K562 (cell line): ENCODE results near the gene ZKSCAN4. TPM values are rescaled to one million over a fixed set of nuclear protein-coding genes. Genes with fewer than 3 reads are reported as not detected.

Source experiments
- ATF1 ChIP-seq, 2 experiments: fragments of 450-650 bp in 1 of 2; IDR thresholded peaks; 2 replicates each; pipeline ENCODE4 v1.6.1; 2016; ENCODE audit warnings: missing compliant biosample characterization in 1 of 2, missing genetic modification characterization in 1 of 2
- ATF4 ChIP-seq: fragments of 450-650 bp; formaldehyde crosslinking; IDR thresholded peaks from 2 replicates; pipeline ENCODE4 v1.4.0; 2022; ENCODE audit warnings: mild to moderate bottlenecking, moderate library complexity
- CBX2 ChIP-seq: fragments of 200-600 bp; sonication (generic); IDR thresholded peaks from one replicate; pipeline ENCODE4 v1.6.1; 2012; ENCODE audit warnings: mild to moderate bottlenecking, low read length, inconsistent platforms; ENCODE audit not compliant: insufficient read depth, poor library complexity, severe bottlenecking
- CCAR2 ChIP-seq: fragments of 200-400 bp; formaldehyde crosslinking; IDR thresholded peaks from 2 replicates; pipeline ENCODE4 v1.6.1; 2017; ENCODE audit warnings: mild to moderate bottlenecking, low read depth, low read length
- CXXC5 ChIP-seq: fragments of 250-450 bp; sonication (Bioruptor Pico); IDR thresholded peaks from 2 replicates; pipeline ENCODE4 v1.8.0; 2022; ENCODE audit warnings: inconsistent platforms, mild to moderate bottlenecking, moderate library complexity
- DACH1 ChIP-seq: fragments of 450-650 bp; IDR thresholded peaks from 2 replicates; pipeline ENCODE4 v1.6.1; 2018; ENCODE audit not compliant: partially characterized antibody
- ETS1 ChIP-seq: conservative IDR thresholded peaks from 2 replicates; pipeline ENCODE4 v1.6.1; 2011; ENCODE audit warnings: low read depth, mild to moderate bottlenecking, low read length; ENCODE audit not compliant: control insufficient read depth
- HES1 ChIP-seq: fragments of 450-650 bp; IDR thresholded peaks from 2 replicates; pipeline ENCODE4 v1.6.1; 2016; ENCODE audit warnings: low read depth, mild to moderate bottlenecking, moderate library complexity
- HOXB6 ChIP-seq: fragments of 250-450 bp; sonication (Bioruptor Pico); IDR thresholded peaks from 2 replicates; pipeline ENCODE4 v1.5.1; 2022; ENCODE audit warnings: mild to moderate bottlenecking, borderline replicate concordance
- MAFG ChIP-seq: fragments of 450-650 bp; conservative IDR thresholded peaks from 2 replicates; pipeline ENCODE4 v1.6.1; 2016; ENCODE audit warnings: missing genetic modification characterization, missing compliant biosample characterization
- PRPF4 ChIP-seq: fragments of 200-400 bp; formaldehyde crosslinking; IDR thresholded peaks from one replicate; pipeline ENCODE4 v1.6.1; 2017; ENCODE audit warnings: low read length, low read depth, mild to moderate bottlenecking; ENCODE audit not compliant: insufficient read depth, poor library complexity, severe bottlenecking
- RHOXF2B ChIP-seq: fragments of 250-450 bp; sonication (Bioruptor Pico); conservative IDR thresholded peaks from 2 replicates; pipeline ENCODE4 v1.5.1; 2021
- SMAD3 ChIP-seq: fragments of 450-650 bp; formaldehyde crosslinking; conservative IDR thresholded peaks from 2 replicates; pipeline ENCODE4 v1.4.0; 2020; ENCODE audit warnings: mild to moderate bottlenecking
- STAG1 ChIP-seq: sonication (generic); formaldehyde crosslinking; IDR thresholded peaks from 2 replicates; pipeline ENCODE4 v1.5.0; 2020; ENCODE audit warnings: missing genetic modification reagents, borderline replicate concordance
- XRCC3 ChIP-seq: fragments of 450-650 bp; IDR thresholded peaks from 2 replicates; pipeline ENCODE4 v1.6.1; 2017; ENCODE audit warnings: mild to moderate bottlenecking, moderate library complexity
- YY1 ChIP-seq, 3 experiments: IDR thresholded peaks; 2 replicates each; pipeline ENCODE4 v1.6.1; 2011; ENCODE audit warnings: low read length in 2 of 3, mild to moderate bottlenecking in 2 of 3, moderate library complexity in 2 of 3, borderline replicate concordance in 1 of 3, control low read depth in 1 of 3, low read depth in 1 of 3; ENCODE audit not compliant: insufficient read depth in 3 of 3, insufficient replicate concordance in 2 of 3, control insufficient read depth in 1 of 3, insufficient read length in 1 of 3; ENCODE audit errors: extremely low read depth in 1 of 3
- ZBTB5 ChIP-seq: fragments of 450-650 bp; IDR thresholded peaks from 2 replicates; pipeline ENCODE4 v1.6.1; 2017; ENCODE audit warnings: antibody characterized with exemption
- ZEB2 ChIP-seq: fragments of 450-650 bp; IDR thresholded peaks from 2 replicates; pipeline ENCODE4 v1.6.1; 2016
- ZNF175 ChIP-seq: fragments of 200-800 bp; sonication (Bioruptor generic); IDR thresholded peaks from 2 replicates; pipeline ENCODE4 v1.6.1; 2016; ENCODE audit warnings: low read depth, mild to moderate bottlenecking, missing genetic modification characterization, missing compliant biosample characterization
- ZNF431 ChIP-seq: sonication (generic); formaldehyde crosslinking; IDR thresholded peaks from 2 replicates; pipeline ENCODE4 v1.8.0; 2022; ENCODE audit warnings: mild to moderate bottlenecking, missing genetic modification reagents
- ZNF583 ChIP-seq: fragments of 250-450 bp; sonication (Bioruptor Pico); IDR thresholded peaks from 2 replicates; pipeline ENCODE4 v1.4.0; 2020
- ZNF707 ChIP-seq: fragments of 250-450 bp; sonication (Bioruptor Pico); conservative IDR thresholded peaks from 2 replicates; pipeline ENCODE4 v1.8.0; 2022; ENCODE audit warnings: inconsistent platforms, mild to moderate bottlenecking, moderate library complexity
- ZZZ3 ChIP-seq: fragments of 450-650 bp; IDR thresholded peaks from 2 replicates; pipeline ENCODE4 v1.6.1; 2016; ENCODE audit warnings: antibody characterized with exemption, mild to moderate bottlenecking, moderate library complexity
- polyA plus RNA-seq, 8 experiments: library from polyadenylated mRNA; depleted of rRNA in 4 of 8; stranded (reverse) in 5 of 8; unstranded in 3 of 8; fragments of >200 nt; fragmentation: Nextera tagmentation in 2 of 8; fragmentation: Illumina TruSeq in 1 of 8; extraction: Ambion mirVana in 2 of 8; extraction: Trizol in 1 of 8; gene quantifications; 2 replicates each; pipeline versions ENCODE4 v1.2.1 to v1.2.3, GENCODE V29; 2011 to 2014; ENCODE audit warnings: inconsistent platforms in 1 of 8, missing spikeins in 1 of 8
- total RNA-seq, 7 experiments: library from RNA; depleted of rRNA in 6 of 7; stranded (reverse); fragments of >200 nt in 6 of 7; fragmentation: Illumina TruSeq in 2 of 7; extraction: Trizol in 2 of 7; gene quantifications; 2 replicates each; pipeline versions ENCODE4 v1.2.1 to v1.2.3, GENCODE V29; 2011 to 2021; ENCODE audit warnings: low replicate concordance in 1 of 7

ZKSCAN4 gene
- total and polyA plus RNA-seq, 9 of the 15 experiments (the other 6 are each of a cell fraction or from before 2014, with no cell fraction given) = 1.2 to 5.3 (median 4.7) TPM

GRCh38 chr6:28212510-28213212 is 39.4 kb downstream of the ZKSCAN4 start (continued):
- TF ChIP-seq ZBTB5 (peak; percentile 89), CXXC5 (CRISPR knock-in tag) (no peak), ATF1 (CRISPR knock-in tag; IDR thresholded peaks at IDR 0.05) (no peak), ATF1 (tag; IDR thresholded peaks at IDR 0.05) (peak; percentile 89), CCAR2 (no peak), RHOXF2B (CRISPR knock-in tag) (no peak), SMAD3 (0 out of 2 replicates have a peak, but pooled peaks have one; percentile 33), DACH1 (peak; percentile 62), ZNF175 (CRISPR knock-in tag) (0 out of 2 replicates have a peak, but pooled peaks have one; percentile 61), HOXB6 (CRISPR knock-in tag) (no peak), MAFG (peak; percentile 79), XRCC3 (no peak), PRPF4 (no peak), HES1 (peak; percentile 45; the same call in 1 of the 2 replicates), YY1 (IDR thresholded peaks at IDR 0.05; ENCODE audit: borderline replicate concordance in 1 of 3, control insufficient read depth in 1 of 3, extremely low read depth in 1 of 3, insufficient read depth in 3 of 3, insufficient read length in 1 of 3, insufficient replicate concordance in 2 of 3, low read depth in 1 of 3, low read length in 2 of 3) (peak in 1 of 3 experiments; percentile 42), ZEB2 (peak; percentile 68), ZZZ3 (no peak), ATF4 (CRISPR knock-in tag) (no peak; the same call in 1 of the 2 replicates), ZNF707 (CRISPR knock-in tag) (no peak), ZNF583 (CRISPR knock-in tag) (peak; percentile 62; the same call in 1 of the 2 replicates), STAG1 (CRISPR knock-in tag) (no peak), ZNF431 (CRISPR knock-in tag) (no peak), ETS1 (peak; percentile 97), CBX2 (no peak)
